Peyer's patch (tissue), 4 donors: ENCODE results near the gene YY1.

Experiments
- CTCF ChIP-seq, 6 experiments: fragments of 450-650 bp in 4 of 6; fragments of 200-600 bp in 2 of 6; sonication (generic) in 1 of 6; IDR thresholded peaks; one replicate each; pipeline ENCODE4 v1.5.1; 2017 to 2019; ENCODE audit warnings: antibody characterized with exemption in 6 of 6, mild to moderate bottlenecking in 3 of 6, moderate library complexity in 1 of 6
- POLR2A ChIP-seq, 2 donors: fragments of 450-650 bp; IDR thresholded peaks; one replicate each; pipeline ENCODE4 v1.5.1; 2017; ENCODE audit warnings: antibody characterized with exemption in 2 of 2, mild to moderate bottlenecking in 2 of 2, moderate library complexity in 2 of 2

- TF ChIP-seq CTCF (IDR thresholded peaks at IDR 0.05) = no peak
- TF ChIP-seq POLR2A (IDR thresholded peaks at IDR 0.05) = no peak
Observed at GRCh38 chr14:100230361-100230760, 8.6 kb upstream of the YY1 start.
